ENCODE results near the gene SLC8A1.
"Not testable (repeated sequence)": the region's sequence is repeated elsewhere in the genome, so short reads cannot be mapped to it uniquely, and the experiment has no call there.

The SLC8A1 gene

GRCh38 chr2:40098786-40099470 is 353.0 kb downstream of the SLC8A1 start:
- intact Hi-C loops (cut with DNase I): no loop called here

GRCh38 chr2:40097691-40098385 is 354.1 kb downstream of the SLC8A1 start:
- intact Hi-C loops (cut with DNase I): no loop called here
- DNase-seq: no peak

More at GRCh38 chr2:40098786-40099470, 353.0 kb downstream of the SLC8A1 start:
- no peak for DNase-seq

- DNase-seq: no peak
- intact Hi-C loops (cut with DNase I): no loop called here
These were observed 355.5 kb downstream of the SLC8A1 start for GRCh38 chr2:40096360-40096759.

- intact Hi-C loops (cut with DNase I): no loop called here
- DNase-seq: no peak
These were observed 356.9 kb downstream of the SLC8A1 start for GRCh38 chr2:40095000-40095399.

GRCh38 chr2:40094451-40094850 is 357.4 kb downstream of the SLC8A1 start:
- intact Hi-C loops (cut with DNase I): no loop called here
- DNase-seq: no peak

GRCh38 chr2:40093021-40093675 is 358.7 kb downstream of the SLC8A1 start:
- no peak for DNase-seq
- intact Hi-C loops (cut with DNase I): no loop called here

GRCh38 chr2:40090044-40090443 is 361.8 kb downstream of the SLC8A1 start:
- no peak for DNase-seq
- intact Hi-C loops (cut with DNase I): no loop called here

GRCh38 chr2:40087927-40088326 is 364.0 kb downstream of the SLC8A1 start:
- intact Hi-C loops (cut with DNase I): no loop called here
- DNase-seq: peak in 1 of 10 donors; percentile 43

GRCh38 chr2:40087434-40087833 is 364.5 kb downstream of the SLC8A1 start:
- intact Hi-C loops (cut with DNase I): no loop called here
- DNase-seq: no peak

GRCh38 chr2:40085786-40086185 is 366.1 kb downstream of the SLC8A1 start:
- no peak for DNase-seq
- intact Hi-C loops (cut with DNase I): no loop called here

GRCh38 chr2:40073336-40073735 is 378.6 kb downstream of the SLC8A1 start:
- DNase-seq; intact Hi-C loops (cut with DNase I): not testable (repeated sequence)

GRCh38 chr2:40072442-40073232 is 379.3 kb downstream of the SLC8A1 start:
- intact Hi-C loops (cut with DNase I): no loop called here

GRCh38 chr2:40062381-40062780 is 389.5 kb downstream of the SLC8A1 start:
- intact Hi-C loops (cut with DNase I): no loop called here
- DNase-seq: no peak

More at GRCh38 chr2:40072442-40073232, 379.3 kb downstream of the SLC8A1 start:
- peak in 1 of 10 donors; percentile 53 for DNase-seq

- no peak for DNase-seq
- intact Hi-C loops (cut with DNase I): no loop called here
These were observed 402.1 kb downstream of the SLC8A1 start for GRCh38 chr2:40049781-40050180.

GRCh38 chr2:40048506-40048905 is 403.4 kb downstream of the SLC8A1 start:
- no peak for DNase-seq
- intact Hi-C loops (cut with DNase I): no loop called here

- DNase-seq: no peak
- intact Hi-C loops (cut with DNase I): no loop called here
These were observed 404.5 kb downstream of the SLC8A1 start for GRCh38 chr2:40047406-40047805.
